Pericardium fibroblast (primary cell): ENCODE data around the gene SCGB1C2. TPM values are rescaled to one million over a fixed set of nuclear protein-coding genes. Genes with fewer than 3 reads are reported as not detected.

Experiments
- total RNA-seq: library from RNA; depleted of rRNA; stranded (reverse); fragments of >200 nt; gene quantifications from 2 replicates; pipeline ENCODE4 v1.2.3, GENCODE V29; 2015

SCGB1C2 gene
- total RNA-seq: not detected in 2 replicates

GRCh38 chr17:137166-137807 is at the start of gene SCGB1C2:
Gene SCGB1C2 (plus strand): TSS chr17:137569. CDS start chr17:137591, 22 bp downstream.

GRCh38 chr17:181245-182049 is 44.1 kb downstream of the SCGB1C2 start, which contains the start of gene DOC2B:
Gene DOC2B (minus strand): TSS chr17:181650. CDS start chr17:181479, 171 bp downstream.

Other genes starting within 250 kb of the SCGB1C2 start
- under 0.01 TPM in 1 of 2 replicates, not detected in the other for gene DOC2B, start 44.1 kb downstream of the SCGB1C2 start, total RNA-seq
- gene RPH3AL, start 215.2 kb downstream of the SCGB1C2 start, total RNA-seq: 1.5 and 4.0 TPM in 2 replicates